HCT116 (cell line): Measurements from ENCODE around the gene FKBP4. TPM values are rescaled to one million over a fixed set of nuclear protein-coding genes. Genes with fewer than 3 reads are reported as not detected.

Experiments
- ATAC-seq: fragments of 200-7000 bp; cut with Tn5 transposase; 2 replicates; pipeline ENCODE4 v1.9.1; 2020; ENCODE audit warnings: mild to moderate bottlenecking, moderate library complexity
- BruUV-seq: library from RNA; stranded (reverse); fragments of 400-500 nt; replicated peaks from 2 replicates; lab custom pipeline; 2021; lab: Mats Ljungman, UMichigan
- CTCF ChIA-PET: fragments of 300-600 bp; sonication (Branson Sonifier 250); formaldehyde crosslinking; loops from one replicate; lab custom pipeline; 2021; ENCODE audit warnings: antibody characterized with exemption; lab: Charles Lee
- POLR2A ChIA-PET: fragments of 300-600, 350-600 bp; sonication (Branson Sonifier 250); formaldehyde crosslinking; loops from one replicate; lab custom pipeline; 2021; ENCODE audit warnings: antibody characterized with exemption; lab: Charles Lee
- RAD21 ChIA-PET, 2 experiments: fragments of 300-600 bp; sonication (Branson Sonifier 250); formaldehyde crosslinking; loops; one replicate each; lab custom pipeline; 2023; ENCODE audit warnings: low total read pairs in 2 of 2; ENCODE audit not compliant: uncharacterized antibody in 2 of 2, unreplicated experiment in 2 of 2, low non-redundant PET in 1 of 2; lab: Charles Lee
- DNase-seq: peaks from one replicate; pipeline ENCODE4 v3.0.0-alpha.2; 2010; ENCODE audit warnings: low read depth, low spot score
- H2AFZ ChIP-seq: fragments of 200-600 bp; shearing (Covaris generic), sonication (generic); 2 replicates; pipeline ENCODE4 v1.6.1; 2017; ENCODE audit warnings: low read depth, mixed run types, mixed read lengths, antibody characterized with exemption, low read length; ENCODE audit not compliant: poor library complexity, severe bottlenecking
- H3K27ac ChIP-seq: 2 replicates; pipeline ENCODE4 v1.5.1; 2012; ENCODE audit warnings: low read depth, low read length
- H3K27me3 ChIP-seq: fragments of 200-600 bp; sonication (generic); 2 replicates; pipeline ENCODE4 v1.6.1; 2016; ENCODE audit warnings: mixed run types, low read length, mixed read lengths; ENCODE audit not compliant: insufficient read depth
- H3K36me3 ChIP-seq, 2 experiments: fragments of 200-500 bp in 1 of 2; fragments of 200-600 bp in 1 of 2; sonication (Bioruptor generic) in 1 of 2; sonication (generic) in 1 of 2; 2 replicates each; pipeline versions ENCODE4 v1.5.1 to v1.6.1; 2014 to 2016; ENCODE audit warnings: low read length in 2 of 2, inconsistent platforms in 1 of 2, mixed read lengths in 1 of 2, mixed run types in 1 of 2; ENCODE audit not compliant: insufficient read depth in 2 of 2, control insufficient read depth in 1 of 2
- H3K4me1 ChIP-seq, 2 experiments: fragments of 200-600 bp in 1 of 2; sonication (generic) in 1 of 2; 2 replicates each; pipeline versions ENCODE4 v1.5.1 to v1.6.1; 2012 to 2017; ENCODE audit warnings: low read length in 2 of 2, inconsistent platforms in 1 of 2, mild to moderate bottlenecking in 1 of 2, mixed read lengths in 1 of 2, mixed run types in 1 of 2, moderate library complexity in 1 of 2; ENCODE audit not compliant: insufficient read depth in 2 of 2, control insufficient read depth in 1 of 2
- H3K4me2 ChIP-seq: fragments of 200-600 bp; sonication (generic); 2 replicates; pipeline ENCODE4 v1.6.1; 2017; ENCODE audit warnings: mixed run types, low read length, mixed read lengths
- H3K4me3 ChIP-seq, 2 experiments: fragments of 200-600 bp in 1 of 2; sonication (generic) in 1 of 2; replicated peaks in 1 of 2; 2 replicates each; pipeline ENCODE4 v1.5.1; 2011 to 2016; ENCODE audit warnings: low read length in 2 of 2, control low read depth in 1 of 2, low read depth in 1 of 2, mild to moderate bottlenecking in 1 of 2, mixed read lengths in 1 of 2, mixed run types in 1 of 2
- H3K79me2 ChIP-seq: fragments of 200-600 bp; sonication (generic); 2 replicates; pipeline ENCODE4 v1.6.1; 2017; ENCODE audit warnings: mild to moderate bottlenecking, mixed run types, low read length, moderate library complexity, mixed read lengths; ENCODE audit not compliant: insufficient read depth
- H3K9ac ChIP-seq: fragments of 200-600 bp; sonication (generic); 2 replicates; pipeline ENCODE4 v1.6.1; 2016; ENCODE audit warnings: low read length, mixed read lengths
- H3K9me2 ChIP-seq: fragments of 200-600 bp; sonication (generic), shearing (Covaris generic); 2 replicates; pipeline ENCODE4 v1.6.1; 2017; ENCODE audit warnings: mixed run types, mild to moderate bottlenecking, moderate library complexity; ENCODE audit not compliant: insufficient read depth
- H3K9me3 ChIP-seq, 2 experiments: fragments of 200-500 bp in 1 of 2; fragments of 200-600 bp in 1 of 2; sonication (Bioruptor generic) in 1 of 2; sonication (generic) in 1 of 2; 2 replicates each; pipeline ENCODE4 v1.6.1; 2014 to 2017; ENCODE audit warnings: low read length in 2 of 2, mixed read lengths in 2 of 2, inconsistent platforms in 1 of 2, low read depth in 1 of 2, mild to moderate bottlenecking in 1 of 2, mixed run types in 1 of 2, moderate library complexity in 1 of 2; ENCODE audit not compliant: control insufficient read depth in 1 of 2, insufficient read depth in 1 of 2
- H4K20me1 ChIP-seq: fragments of 200-600 bp; sonication (generic), shearing (Covaris generic); 2 replicates; pipeline ENCODE4 v1.6.1; 2017; ENCODE audit warnings: mixed run types, mild to moderate bottlenecking, moderate library complexity; ENCODE audit not compliant: insufficient read depth
- ATF3 ChIP-seq: IDR thresholded peaks from 2 replicates; pipeline ENCODE4 v1.6.1; 2012
- CBX3 ChIP-seq: IDR thresholded peaks from 2 replicates; pipeline ENCODE4 v1.6.1; 2012; ENCODE audit warnings: low read depth
- CEBPB ChIP-seq: IDR thresholded peaks from 2 replicates; pipeline ENCODE4 v1.6.1; 2012; ENCODE audit warnings: low read depth
- EZH2 ChIP-seq: fragments of 200-600 bp; sonication (generic); IDR thresholded peaks from 2 replicates; pipeline ENCODE4 v1.6.1; 2017; ENCODE audit warnings: antibody characterized with exemption, mixed run types
- EZH2phosphoT487 ChIP-seq: fragments of 200-600 bp; IDR thresholded peaks from 2 replicates; pipeline ENCODE4 v1.6.1; 2018; ENCODE audit warnings: antibody characterized with exemption, borderline replicate concordance
- JUND ChIP-seq: IDR thresholded peaks from 2 replicates; pipeline ENCODE4 v1.6.1; 2012
- MAX ChIP-seq: IDR thresholded peaks from 2 replicates; pipeline ENCODE4 v1.6.1; 2012
- RAD21 ChIP-seq: IDR thresholded peaks from 2 replicates; pipeline ENCODE4 v1.6.1; 2012; ENCODE audit warnings: low read depth, mild to moderate bottlenecking
- REST ChIP-seq: IDR thresholded peaks from 2 replicates; pipeline ENCODE4 v1.6.1; 2012; ENCODE audit warnings: low read depth
- TCF7L2 ChIP-seq: IDR thresholded peaks from 2 replicates; pipeline ENCODE4 v1.7.0; 2011; ENCODE audit warnings: borderline replicate concordance, inconsistent platforms; ENCODE audit not compliant: insufficient read depth, insufficient read length; ENCODE audit errors: extremely low read depth
- YY1 ChIP-seq: IDR thresholded peaks from 2 replicates; pipeline ENCODE4 v1.6.1; 2011; ENCODE audit warnings: low read length, low read depth, moderate library complexity, mild to moderate bottlenecking; ENCODE audit not compliant: insufficient replicate concordance; ENCODE audit errors: extremely low read depth
- ZBTB33 ChIP-seq: IDR thresholded peaks from 2 replicates; pipeline ENCODE4 v1.6.1; 2011; ENCODE audit warnings: mild to moderate bottlenecking, low read length, moderate library complexity; ENCODE audit not compliant: insufficient replicate concordance; ENCODE audit errors: extremely low read depth
- ZNF274 ChIP-seq: fragments of 200-500 bp; sonication (Bioruptor generic); IDR thresholded peaks from 2 replicates; pipeline ENCODE4 v1.6.1; 2014; ENCODE audit warnings: mild to moderate bottlenecking, low read depth, low read length, inconsistent platforms
- intact Hi-C: fragments of 100-400 bp; cut with micrococcal nuclease; formaldehyde crosslinking; loops from 2 replicates; pipeline ENCODE4 v1.10.0; 2022
- total RNA-seq: library from RNA; stranded (reverse); gene quantifications from one replicate; pipeline ENCODE4 v1.2.1, GENCODE V29; 2021; ENCODE audit not compliant: unreplicated experiment

Gene FKBP4
- total RNA-seq, 1 experiment from 2014 or later, result 178 TPM

GRCh38 chr12:2820432-2820831 is 25.7 kb downstream of the FKBP4 start:
- BruUV-seq, result no TSS peak
- no peaks in the 10 kb centered on the region for H3K27me3 ChIP-seq
- H3K9me2 ChIP-seq, result no peaks in the 10 kb centered on the region
- no peak overlapping the region for H3K27ac ChIP-seq
- no peak for ATAC-seq
- H3K9ac ChIP-seq, result no peak overlapping the region
- intact Hi-C loops, result no loop called here
- CTCF ChIA-PET, result no interaction called here
- H3K4me3 ChIP-seq, result no peak overlapping the region
- POLR2A ChIA-PET, result no interaction called here
- H3K36me3 ChIP-seq, result peaks cover 15 to 31% of the 10 kb centered on the region in 2 experiments; a peak in 3 of 4 replicates
- no peaks in the 10 kb centered on the region for H3K4me1 ChIP-seq
- no peaks in the 10 kb centered on the region for H3K9me3 ChIP-seq
- H2AFZ ChIP-seq, result no peak overlapping the region
- H4K20me1 ChIP-seq, result no peaks in the 10 kb centered on the region
- H3K4me2 ChIP-seq, result no peak overlapping the region
- no peak for TF ChIP-seq YY1
- no peak for TF ChIP-seq ATF3
- TF ChIP-seq ZNF274, result no peak
- no peak for TF ChIP-seq CBX3
- no peak for TF ChIP-seq MAX
- no peak for DNase-seq
- RAD21 ChIA-PET, result no interaction called here
- peaks cover 3% of the 10 kb centered on the region; the same call in 1 of the 2 replicates for H3K79me2 ChIP-seq

- Histone ChIP-seq H3K9me2 (no peaks in the 10 kb centered on the region), H4K20me1 (no peaks in the 10 kb centered on the region), H3K9ac (no peak overlapping the region), H3K9me3 (no peaks in the 10 kb centered on the region), H3K36me3 (peaks cover 16 to 41% of the 10 kb centered on the region in 2 experiments), H2AFZ (no peak overlapping the region), H3K4me3 (no peak overlapping the region), H3K27me3 (no peaks in the 10 kb centered on the region), H3K27ac (no peak overlapping the region), H3K4me2 (no peak overlapping the region), H3K4me1 (no peaks in the 10 kb centered on the region), H3K79me2 (no peaks in the 10 kb centered on the region)
- intact Hi-C loops, result no loop called here
- ChIA-PET POLR2A (no interaction called here), CTCF (no interaction called here), RAD21 (no interaction called here)
- no peak for ATAC-seq
- no TSS peak for BruUV-seq
- no peak for DNase-seq
- no peak for TF ChIP-seq TCF7L2
- no peak for TF ChIP-seq YY1
- TF ChIP-seq JUND, result no peak
- no peak for TF ChIP-seq ZBTB33
- TF ChIP-seq EZH2phosphoT487, result no peak
- TF ChIP-seq MAX, result no peak
- TF ChIP-seq CEBPB, result no peak
- no peak for TF ChIP-seq RAD21
- no peak for TF ChIP-seq REST
- TF ChIP-seq CBX3, result no peak
- no peak for TF ChIP-seq EZH2
Observed at GRCh38 chr12:2823483-2823882, 28.7 kb downstream of the FKBP4 start.
